Epithelial cell of proximal tubule (primary cell): ENCODE results near the gene SLC28A3. TPM values are rescaled to one million over a fixed set of nuclear protein-coding genes. Genes with fewer than 3 reads are reported as not detected.

Experiments used
- DNase-seq: peaks from one replicate; pipeline ENCODE4 v3.0.0-alpha.2; 2011; ENCODE audit warnings: low read depth
- H3K4me3 ChIP-seq: 2 replicates; pipeline ENCODE4 v1.5.1; 2011; ENCODE audit warnings: low read depth, mild to moderate bottlenecking, low read length
- total RNA-seq: library from RNA; depleted of rRNA; stranded (reverse); fragments of >200 nt; gene quantifications from 2 replicates; pipeline ENCODE4 v1.2.3, GENCODE V29; 2015
- TF ChIP-seq, protein P1 (sequence below): conservative IDR thresholded peaks from 2 replicates; pipeline ENCODE4 v1.5.1; 2012; ENCODE audit warnings: low read depth, mild to moderate bottlenecking, low read length

The SLC28A3 gene
- total RNA-seq, 1 donor from 2014 or later, result 0.06 TPM

DNA sequence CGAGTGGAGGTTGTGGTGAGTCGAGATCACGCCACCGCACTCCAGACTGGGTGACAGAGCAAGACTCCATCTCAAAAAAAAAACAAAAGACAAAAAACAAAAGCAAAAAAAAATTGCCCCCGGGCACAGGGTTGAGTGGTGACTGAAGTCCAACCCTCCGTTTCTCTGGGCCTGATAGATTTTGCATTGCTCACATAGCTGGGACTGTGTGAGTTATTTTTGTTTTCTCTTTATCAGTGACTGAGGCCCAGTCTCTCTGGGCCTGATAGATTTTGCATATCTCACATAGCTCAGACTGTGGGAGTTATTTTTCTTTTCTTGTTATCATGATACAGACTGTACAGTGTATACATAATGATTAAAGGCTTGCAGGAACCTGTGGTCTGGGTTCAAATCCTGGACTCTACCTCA is 2.6 kb upstream of the SLC28A3 start:
- DNase-seq, result no peak
- TF ChIP-seq, protein P1, sequence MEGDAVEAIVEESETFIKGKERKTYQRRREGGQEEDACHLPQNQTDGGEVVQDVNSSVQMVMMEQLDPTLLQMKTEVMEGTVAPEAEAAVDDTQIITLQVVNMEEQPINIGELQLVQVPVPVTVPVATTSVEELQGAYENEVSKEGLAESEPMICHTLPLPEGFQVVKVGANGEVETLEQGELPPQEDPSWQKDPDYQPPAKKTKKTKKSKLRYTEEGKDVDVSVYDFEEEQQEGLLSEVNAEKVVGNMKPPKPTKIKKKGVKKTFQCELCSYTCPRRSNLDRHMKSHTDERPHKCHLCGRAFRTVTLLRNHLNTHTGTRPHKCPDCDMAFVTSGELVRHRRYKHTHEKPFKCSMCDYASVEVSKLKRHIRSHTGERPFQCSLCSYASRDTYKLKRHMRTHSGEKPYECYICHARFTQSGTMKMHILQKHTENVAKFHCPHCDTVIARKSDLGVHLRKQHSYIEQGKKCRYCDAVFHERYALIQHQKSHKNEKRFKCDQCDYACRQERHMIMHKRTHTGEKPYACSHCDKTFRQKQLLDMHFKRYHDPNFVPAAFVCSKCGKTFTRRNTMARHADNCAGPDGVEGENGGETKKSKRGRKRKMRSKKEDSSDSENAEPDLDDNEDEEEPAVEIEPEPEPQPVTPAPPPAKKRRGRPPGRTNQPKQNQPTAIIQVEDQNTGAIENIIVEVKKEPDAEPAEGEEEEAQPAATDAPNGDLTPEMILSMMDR, result no peak

DNA sequence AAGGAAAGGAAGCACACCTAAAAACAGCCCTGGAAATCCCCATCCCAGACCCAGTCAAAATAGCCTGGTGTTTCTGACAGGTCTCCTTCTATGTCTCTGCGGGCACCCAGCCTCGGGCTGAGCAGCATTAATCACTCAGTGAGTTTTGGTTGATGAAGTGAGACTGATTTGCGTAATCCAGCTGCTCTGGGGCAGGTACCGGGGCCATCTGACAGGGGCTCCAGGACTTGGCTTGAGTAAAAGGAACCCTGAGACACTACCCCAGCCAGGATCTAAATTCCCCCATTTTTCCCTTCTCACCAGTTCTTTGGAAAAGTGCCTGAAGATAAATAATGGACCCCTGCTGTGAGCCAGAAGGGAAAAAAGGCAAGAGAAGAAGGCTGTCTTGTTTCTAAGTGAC is 596 bp downstream of the SLC28A3 start:
- no peak for DNase-seq
- TF ChIP-seq, protein P1, result no peak

More for the DNA sequence above, 2.6 kb upstream of the SLC28A3 start:
- H3K4me3 ChIP-seq, result no peak overlapping the region

DNA sequence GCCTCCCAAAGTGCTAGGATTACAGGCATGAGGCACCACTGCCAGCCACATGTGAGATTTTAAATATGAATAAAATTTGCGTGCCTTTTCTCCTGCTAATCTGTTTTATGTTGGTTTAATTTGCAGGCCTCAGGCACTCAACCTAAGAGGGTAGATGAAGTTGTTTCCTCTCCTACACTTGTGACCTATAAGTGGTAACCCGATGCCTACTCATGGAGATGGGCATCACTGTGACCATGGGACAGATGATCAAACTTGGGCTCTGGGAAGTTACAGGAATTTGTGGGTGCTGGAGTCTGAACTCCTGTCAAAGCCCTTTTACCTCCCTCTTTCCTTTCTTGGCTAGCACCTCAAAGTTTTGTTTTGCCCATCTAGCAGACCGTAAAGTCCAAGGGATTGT is 1.1 kb downstream of the SLC28A3 start:
- no peak for DNase-seq
- H3K4me3 ChIP-seq, result no peak overlapping the region
- TF ChIP-seq, protein P1, result no peak

More for the DNA sequence above, 596 bp downstream of the SLC28A3 start:
- no peak overlapping the region for H3K4me3 ChIP-seq

DNA sequence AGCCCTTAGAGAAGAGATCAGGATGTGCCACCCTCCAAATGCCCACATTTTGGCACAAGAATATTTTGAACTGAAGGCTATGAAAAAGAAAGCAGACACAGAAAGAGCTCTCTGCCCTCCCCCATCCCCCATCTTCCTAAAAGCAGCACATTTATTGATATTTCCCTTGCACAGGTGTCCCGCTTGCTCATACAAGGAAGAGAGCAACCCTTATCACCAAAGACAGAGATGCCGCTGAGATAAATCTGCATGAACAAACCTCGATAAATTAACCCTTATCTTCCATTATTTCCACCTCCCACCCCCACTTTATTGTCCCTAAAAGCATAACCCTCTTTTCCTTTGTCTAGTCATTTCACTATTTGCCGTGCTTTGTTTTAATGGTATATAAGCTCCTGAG is 1.8 kb downstream of the SLC28A3 start:
- no peak overlapping the region for H3K4me3 ChIP-seq
- DNase-seq, result no peak
- TF ChIP-seq, protein P1, result no peak

DNA sequence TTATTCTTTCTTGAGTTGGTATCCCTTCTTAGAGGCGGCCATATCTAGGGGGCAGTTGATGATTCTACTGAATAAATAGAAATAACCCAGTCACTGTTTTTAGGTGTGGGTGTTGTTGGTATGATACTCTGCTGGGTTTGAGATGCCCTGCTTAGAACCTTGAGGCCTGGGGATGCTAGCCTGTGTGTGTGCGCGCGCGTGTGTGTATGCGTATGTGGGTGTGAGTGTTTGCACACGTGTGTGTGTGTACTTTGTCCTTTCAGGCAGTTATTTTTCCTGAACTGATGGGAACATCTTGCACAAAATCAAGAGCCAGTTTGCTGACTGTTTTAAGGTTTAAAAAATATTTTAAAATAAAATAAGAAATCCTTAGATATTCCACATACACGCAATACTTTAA is 3.3 kb downstream of the SLC28A3 start:
- H3K4me3 ChIP-seq, result no peak overlapping the region
- DNase-seq, result no peak
- TF ChIP-seq, protein P1, result no peak

DNA sequence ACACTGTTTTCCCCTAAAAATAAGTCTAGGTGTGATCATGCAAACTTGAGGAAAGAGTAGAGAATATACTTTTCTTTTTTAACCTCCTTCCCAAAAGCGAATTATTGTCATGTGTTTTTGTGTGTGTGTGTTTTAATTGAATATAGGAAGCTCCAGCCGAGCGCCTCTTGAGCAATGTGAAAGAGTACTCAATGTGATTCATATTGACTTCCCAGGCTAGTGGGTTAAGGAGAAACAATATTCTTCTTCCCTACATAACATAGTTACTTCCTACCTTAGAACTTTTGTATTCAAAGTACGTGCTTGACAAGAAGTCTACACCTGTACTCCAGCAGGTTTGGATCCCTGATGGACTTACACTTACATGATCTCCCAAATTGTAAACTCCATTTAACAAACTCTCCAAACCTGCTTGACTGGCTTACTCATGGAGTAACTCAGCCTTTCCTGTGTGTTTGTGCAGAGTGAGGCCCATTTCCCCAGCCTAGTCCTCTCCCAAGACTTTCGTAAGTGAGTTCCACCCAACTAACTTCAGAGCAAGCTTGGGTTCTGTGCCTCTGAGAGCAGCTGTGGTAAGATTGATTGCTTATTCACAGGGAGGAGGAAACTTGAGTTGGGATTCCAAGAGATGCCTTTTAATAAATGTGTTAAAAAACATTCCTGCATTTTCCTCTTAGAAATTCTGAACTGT is 9.3 kb downstream of the SLC28A3 start:
- no peak overlapping the region for H3K4me3 ChIP-seq
- DNase-seq, result no peak
- TF ChIP-seq, protein P1, result no peak

DNA sequence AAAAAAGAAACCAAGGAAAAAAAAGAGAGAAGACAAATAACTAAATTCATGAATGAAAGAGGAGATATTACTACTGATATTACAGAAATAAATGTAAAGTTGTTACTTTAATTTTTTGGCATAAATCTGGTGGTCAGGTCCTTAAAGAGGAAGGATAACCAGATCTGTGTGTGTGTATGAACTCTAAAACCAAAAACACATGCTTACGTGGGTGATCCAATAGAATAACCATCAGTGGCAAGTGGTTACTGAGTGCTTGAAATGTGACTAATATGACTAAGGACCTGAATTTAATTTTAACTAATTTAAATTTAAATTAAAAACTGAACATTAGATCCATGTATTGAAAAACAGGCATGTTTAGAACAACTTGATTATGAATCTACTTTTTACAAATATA is 10.3 kb downstream of the SLC28A3 start:
- H3K4me3 ChIP-seq, result no peak overlapping the region
- TF ChIP-seq, protein P1, result no peak
- DNase-seq, result no peak
